GM12892 (cell line): ENCODE data around the gene PDE4A.

Experiments used
- POLR2A ChIP-seq: IDR thresholded peaks from 2 replicates; pipeline ENCODE4 v1.6.1; 2011; ENCODE audit warnings: low read depth, low read length, control low read depth
- TAF1 ChIP-seq: IDR thresholded peaks from 2 replicates; pipeline ENCODE4 v1.6.1; 2011; ENCODE audit warnings: low read depth, mild to moderate bottlenecking, control low read depth, low read length, borderline replicate concordance

DNA sequence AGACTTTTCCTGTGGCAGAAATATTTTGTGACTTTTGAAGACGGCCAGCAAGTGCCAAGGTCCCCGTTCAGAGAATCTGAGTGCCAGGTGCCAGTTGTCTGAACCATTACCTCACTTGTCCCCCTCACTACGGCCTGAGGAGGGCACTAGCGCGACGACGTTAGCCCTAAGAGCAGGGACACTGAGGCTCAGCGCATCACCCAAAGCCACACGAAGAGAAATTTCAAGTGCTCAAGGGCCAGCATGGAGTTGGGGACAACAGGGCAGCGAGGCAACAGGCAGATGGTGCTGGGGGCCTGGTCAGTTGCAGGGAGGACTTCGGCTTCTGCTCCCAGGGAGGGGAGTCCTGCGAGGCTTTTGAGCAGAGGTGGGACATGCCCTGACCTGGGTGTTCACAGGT lies 30.5 kb upstream of the PDE4A start:
- TF ChIP-seq POLR2A: no peak
- no peak for TF ChIP-seq TAF1
